ENCODE data around the gene DCUN1D3.

DNA sequence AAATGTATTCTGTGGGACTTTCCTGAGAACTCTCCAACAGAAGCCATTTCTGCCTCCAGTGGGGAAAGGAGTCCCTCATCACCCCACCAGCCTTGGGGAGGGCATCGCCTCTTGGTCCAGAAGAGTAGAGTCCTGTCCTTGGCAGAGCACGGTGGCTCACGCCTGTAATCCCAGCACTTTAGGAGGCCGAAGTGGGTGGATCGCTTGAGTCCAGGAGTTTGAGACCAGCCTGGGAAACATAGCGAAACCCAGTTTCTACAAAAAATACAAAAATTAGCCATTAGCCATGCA lies 41.4 kb upstream of the DCUN1D3 start:
- TF ChIP-seq MYC (IDR thresholded peaks at IDR 0.05; ENCODE audit: low read depth, low read length) (no peak), FOS (IDR thresholded peaks at IDR 0.05; ENCODE audit: borderline replicate concordance, insufficient read depth, low read length) (no peak), POLR2A (IDR thresholded peaks at IDR 0.05; ENCODE audit: low read depth, low read length) (no peak), EZH2 (IDR thresholded peaks at IDR 0.05; ENCODE audit: borderline replicate concordance, low read depth, low read length, severe bottlenecking) (no peak), POLR2AphosphoS5 (IDR thresholded peaks at IDR 0.05; ENCODE audit: insufficient read depth, low read depth, low read length) (no peak)
- TF ChIP-seq, protein P1, sequence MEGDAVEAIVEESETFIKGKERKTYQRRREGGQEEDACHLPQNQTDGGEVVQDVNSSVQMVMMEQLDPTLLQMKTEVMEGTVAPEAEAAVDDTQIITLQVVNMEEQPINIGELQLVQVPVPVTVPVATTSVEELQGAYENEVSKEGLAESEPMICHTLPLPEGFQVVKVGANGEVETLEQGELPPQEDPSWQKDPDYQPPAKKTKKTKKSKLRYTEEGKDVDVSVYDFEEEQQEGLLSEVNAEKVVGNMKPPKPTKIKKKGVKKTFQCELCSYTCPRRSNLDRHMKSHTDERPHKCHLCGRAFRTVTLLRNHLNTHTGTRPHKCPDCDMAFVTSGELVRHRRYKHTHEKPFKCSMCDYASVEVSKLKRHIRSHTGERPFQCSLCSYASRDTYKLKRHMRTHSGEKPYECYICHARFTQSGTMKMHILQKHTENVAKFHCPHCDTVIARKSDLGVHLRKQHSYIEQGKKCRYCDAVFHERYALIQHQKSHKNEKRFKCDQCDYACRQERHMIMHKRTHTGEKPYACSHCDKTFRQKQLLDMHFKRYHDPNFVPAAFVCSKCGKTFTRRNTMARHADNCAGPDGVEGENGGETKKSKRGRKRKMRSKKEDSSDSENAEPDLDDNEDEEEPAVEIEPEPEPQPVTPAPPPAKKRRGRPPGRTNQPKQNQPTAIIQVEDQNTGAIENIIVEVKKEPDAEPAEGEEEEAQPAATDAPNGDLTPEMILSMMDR (IDR thresholded peaks at IDR 0.05; ENCODE audit: extremely low read depth in 1 of 2, insufficient read depth in 1 of 2, low read depth in 1 of 2, low read length in 2 of 2) = no peak
- TF ChIP-seq, protein P2, sequence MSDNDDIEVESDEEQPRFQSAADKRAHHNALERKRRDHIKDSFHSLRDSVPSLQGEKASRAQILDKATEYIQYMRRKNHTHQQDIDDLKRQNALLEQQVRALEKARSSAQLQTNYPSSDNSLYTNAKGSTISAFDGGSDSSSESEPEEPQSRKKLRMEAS (IDR thresholded peaks at IDR 0.05; ENCODE audit: insufficient read depth, insufficient read length) = no peak

Data from endothelial cell of umbilical vein (primary cell).